ENCODE results near the gene TGFBI.

GRCh38 chr5:136018814-136019783 lies 9.7 kb upstream of the TGFBI start:
- TF ChIP-seq POLR2A (IDR thresholded peaks at IDR 0.05) = no peak
- TF ChIP-seq CTCF (IDR thresholded peaks at IDR 0.05) = peak in 1 of 6 experiments; percentile 32

Measured in adrenal gland (tissue), 5 donors.